Measurements from ENCODE around the gene TMEM187.

The TMEM187 gene

DNA sequence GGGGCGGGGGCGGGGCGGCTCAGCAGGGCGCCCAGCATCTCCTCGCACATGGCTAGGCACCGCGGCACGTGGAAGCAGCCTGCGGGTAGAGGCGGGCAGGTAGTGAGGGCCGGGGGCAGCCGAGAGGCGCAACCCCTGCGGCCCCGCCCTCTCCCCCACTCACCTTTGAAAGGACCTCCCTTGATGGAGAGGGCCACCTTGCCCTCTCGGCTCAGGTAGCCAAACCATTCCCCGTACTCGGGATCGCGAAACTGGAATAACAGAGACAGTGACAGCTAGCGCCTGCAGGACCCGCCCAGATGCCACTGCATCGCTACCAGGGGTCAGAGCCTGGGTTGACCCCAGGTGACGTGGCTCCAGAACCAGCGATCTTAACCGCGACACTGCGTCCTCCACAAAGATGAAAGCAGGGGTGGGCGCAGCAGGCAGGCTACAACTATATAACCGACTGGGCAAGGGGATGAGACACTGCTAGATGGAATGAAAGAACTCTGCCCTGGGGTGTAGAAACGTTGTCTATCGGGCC, 37.2 kb upstream of the TMEM187 start:
- peak; percentile 34 to 73 (median 57) for DNase-seq

GRCh38 chrX:153937056-153937455, 35.5 kb upstream of the TMEM187 start:
- DNase-seq: no peak

- no peak for DNase-seq
Measured at GRCh38 chrX:153938226-153938786, 34.2 kb upstream of the TMEM187 start.

GRCh38 chrX:153939573-153939972, 33.0 kb upstream of the TMEM187 start:
- peak in 1 of 3 experiments; percentile 46 for DNase-seq

DNA sequence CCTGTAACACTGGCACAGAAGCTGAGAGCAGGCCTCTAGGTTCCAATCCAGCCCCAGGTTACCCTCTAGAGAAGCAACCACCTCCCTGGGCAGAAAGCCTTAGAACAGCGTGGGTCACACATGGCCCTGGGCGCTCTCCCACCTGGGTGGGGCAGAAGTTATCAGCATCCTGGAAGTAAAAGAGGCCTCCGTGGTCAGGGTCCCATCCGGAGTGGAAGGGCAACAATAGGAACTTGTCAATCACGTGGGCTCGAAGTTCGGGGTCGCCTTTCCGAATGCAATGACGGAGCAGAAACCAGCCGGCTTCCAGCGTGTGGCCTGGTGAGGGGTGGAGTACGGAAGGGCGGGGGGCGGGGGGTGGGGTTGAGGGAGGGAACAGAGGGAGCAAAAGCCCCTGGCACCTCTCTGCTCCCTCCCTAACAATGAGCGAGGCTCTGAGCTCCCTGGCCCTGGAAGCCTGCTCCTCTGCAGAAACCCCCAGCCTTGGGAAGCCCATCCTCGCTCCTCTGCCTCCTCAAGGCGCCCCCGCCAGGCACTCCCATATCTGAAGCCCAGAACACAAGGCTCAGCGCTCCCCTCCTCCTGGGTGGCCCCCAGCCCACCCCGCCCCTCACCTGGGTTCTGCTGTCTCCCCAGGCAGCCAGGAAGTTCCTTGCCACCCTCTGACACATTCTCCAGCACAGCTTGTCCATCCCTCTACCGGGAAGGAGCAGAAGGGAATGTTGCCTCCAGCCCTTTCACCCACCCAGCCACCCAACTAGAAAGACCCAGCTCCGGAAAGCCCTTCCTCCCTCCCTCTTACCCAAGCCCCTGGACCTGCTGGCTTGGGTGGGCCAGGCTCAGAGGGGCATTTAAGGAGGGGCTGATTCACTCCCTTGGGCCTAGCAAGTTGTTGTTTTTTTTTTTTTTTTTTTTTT, 31.0 kb upstream of the TMEM187 start:
- DNase-seq: no peak

DNA sequence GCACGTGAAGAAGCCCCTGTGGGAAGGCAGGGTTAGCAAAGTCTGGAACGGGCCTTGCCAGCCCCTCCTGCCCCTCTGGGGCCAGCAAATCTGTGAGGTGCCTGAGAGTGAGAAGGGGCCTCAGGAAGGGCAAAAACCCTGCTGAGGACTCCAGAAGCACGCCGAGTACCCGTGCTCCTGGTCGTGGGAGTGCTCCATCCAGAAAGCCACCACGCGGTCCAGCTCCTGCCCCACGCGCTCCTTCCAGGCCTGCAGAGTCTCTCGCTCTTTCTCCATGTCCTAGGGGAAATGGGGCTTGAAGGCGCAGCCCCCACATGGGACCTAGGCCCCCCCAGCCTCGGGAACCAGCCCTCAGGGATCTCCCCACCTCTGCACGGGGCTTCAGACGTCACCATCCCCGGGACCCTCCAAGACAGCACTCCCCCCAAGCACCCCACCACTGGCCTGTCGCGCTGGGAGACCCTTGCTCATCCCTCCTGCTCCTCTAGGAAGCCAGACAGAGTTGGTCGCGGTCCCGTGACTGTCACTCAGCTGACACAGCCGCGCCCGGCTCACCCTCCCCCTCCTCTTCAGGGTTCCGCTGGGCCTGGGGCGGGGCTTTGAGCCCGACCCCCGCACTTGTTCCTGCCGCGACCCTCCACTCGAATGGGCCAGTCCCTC, 28.3 kb upstream of the TMEM187 start, which contains the start of gene RENBP:
TSS of gene RENBP (minus strand) at position 504 of the 660 bp plus-strand sequence. CDS start at position 471, 33 bp downstream.
- peak; percentile 18 to 35 (median 27) for DNase-seq

- DNase-seq: no peak
Measured at GRCh38 chrX:153944800-153945150, 27.8 kb upstream of the TMEM187 start.

DNA sequence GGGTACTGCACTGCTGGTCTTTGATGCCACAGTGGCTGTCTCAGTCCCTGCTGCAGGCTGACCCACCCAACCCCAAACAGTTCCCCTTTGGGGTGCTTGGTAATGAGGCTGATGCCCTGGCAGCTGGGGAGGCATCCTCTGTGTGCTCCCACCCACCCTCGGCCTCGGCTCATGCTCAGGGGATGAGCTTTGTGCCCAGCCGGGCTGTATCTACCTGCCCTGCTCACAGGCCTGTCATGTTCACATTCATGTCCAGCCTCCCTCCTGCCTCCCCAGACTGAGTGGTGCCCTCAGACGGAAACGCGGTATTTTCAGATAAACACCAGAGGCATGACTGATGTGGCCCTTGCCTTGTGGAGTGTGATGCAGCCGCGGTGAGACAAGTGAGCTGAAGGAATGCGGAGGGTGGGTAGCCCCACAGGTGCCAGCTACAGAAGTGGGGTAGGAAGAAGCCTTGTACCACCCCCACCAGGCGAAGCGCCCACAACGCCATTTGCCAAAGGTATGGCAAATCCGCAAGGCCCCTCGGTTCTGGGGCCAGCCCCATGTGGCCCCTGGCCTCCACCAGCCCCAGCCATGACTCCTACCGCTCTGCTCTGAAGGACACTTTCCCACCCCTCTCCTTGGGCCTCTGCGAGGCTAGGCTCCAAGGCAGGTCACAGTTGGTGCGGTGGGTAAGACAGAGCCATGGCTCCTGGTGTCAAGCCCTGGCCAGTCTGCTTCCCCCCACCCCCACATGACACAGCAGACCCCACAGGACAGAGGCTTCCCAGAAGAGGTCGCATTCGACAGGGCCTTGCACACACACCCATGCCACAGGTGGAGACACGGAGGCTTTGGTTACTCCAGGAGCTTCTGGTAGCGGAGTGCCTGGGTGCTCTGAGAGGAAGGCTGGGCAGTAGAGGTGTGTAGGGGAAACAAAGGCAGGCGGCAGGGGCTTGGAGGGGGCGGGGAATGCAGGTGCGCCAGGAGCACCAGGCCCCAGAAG, 26.3 kb upstream of the TMEM187 start:
- DNase-seq: no peak

- peak; percentile 63 to 87 (median 81) for DNase-seq
Measured at GRCh38 chrX:153947009-153947769, 25.4 kb upstream of the TMEM187 start.

DNA sequence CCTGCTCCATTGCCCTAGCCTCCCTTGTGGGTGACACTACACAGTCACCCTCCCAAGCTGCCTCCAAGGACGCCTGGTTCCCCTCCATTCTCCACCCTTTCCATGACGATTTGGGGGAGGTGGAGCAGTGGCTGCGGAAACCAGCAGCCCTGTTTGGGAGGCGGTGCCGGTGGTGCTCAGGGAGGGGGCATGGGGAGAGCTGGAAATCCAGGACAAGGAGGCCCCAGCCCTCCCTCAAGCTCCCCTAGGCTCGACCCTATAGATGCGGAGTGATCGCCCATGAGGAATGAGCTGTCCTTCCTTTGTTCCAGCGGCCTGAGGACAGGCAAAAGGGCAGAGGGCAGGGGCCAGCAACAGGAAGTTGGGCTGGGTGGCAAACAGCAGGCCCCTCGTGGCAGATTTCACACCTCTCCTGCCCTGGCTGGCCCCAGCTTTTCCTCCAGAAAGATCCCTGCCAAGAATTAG, 24.5 kb upstream of the TMEM187 start:
- DNase-seq: no peak

- DNase-seq: no peak
Measured at GRCh38 chrX:153948847-153949805, 23.4 kb upstream of the TMEM187 start.

- DNase-seq: no peak
Measured at GRCh38 chrX:153950127-153950526, 22.4 kb upstream of the TMEM187 start.

GRCh38 chrX:153951683-153952372, 20.7 kb upstream of the TMEM187 start:
- no peak for DNase-seq

- no peak for DNase-seq
Measured at GRCh38 chrX:153952373-153953026, 20.1 kb upstream of the TMEM187 start.

DNA sequence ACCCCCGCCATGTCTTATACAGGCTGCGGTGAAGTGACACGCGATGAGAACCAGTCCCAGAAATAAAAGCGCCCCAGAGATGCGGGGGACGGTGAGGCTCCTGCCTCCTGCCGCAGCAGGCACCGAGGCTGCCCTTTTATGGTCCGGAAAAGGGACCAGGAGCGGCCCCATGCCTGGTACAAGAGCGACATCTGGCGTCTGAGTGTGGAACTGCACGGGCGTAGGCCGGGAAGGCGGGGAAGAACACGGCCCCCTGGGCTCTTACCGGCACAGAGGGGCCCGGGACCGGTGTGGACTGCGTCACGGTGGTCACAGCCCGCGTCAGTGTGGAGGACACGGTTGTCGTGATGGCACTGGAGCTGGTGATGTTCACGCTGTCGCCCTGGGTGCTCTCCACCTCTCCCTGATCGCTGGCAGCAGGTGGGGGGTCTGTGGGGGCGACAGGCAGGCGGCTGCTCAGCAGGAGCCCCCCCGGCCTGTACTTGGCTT, 19.2 kb upstream of the TMEM187 start:
- peak; percentile 48 to 78 (median 71) for DNase-seq

- DNase-seq: no peak
Measured at GRCh38 chrX:153953892-153954557, 18.5 kb upstream of the TMEM187 start.

DNA sequence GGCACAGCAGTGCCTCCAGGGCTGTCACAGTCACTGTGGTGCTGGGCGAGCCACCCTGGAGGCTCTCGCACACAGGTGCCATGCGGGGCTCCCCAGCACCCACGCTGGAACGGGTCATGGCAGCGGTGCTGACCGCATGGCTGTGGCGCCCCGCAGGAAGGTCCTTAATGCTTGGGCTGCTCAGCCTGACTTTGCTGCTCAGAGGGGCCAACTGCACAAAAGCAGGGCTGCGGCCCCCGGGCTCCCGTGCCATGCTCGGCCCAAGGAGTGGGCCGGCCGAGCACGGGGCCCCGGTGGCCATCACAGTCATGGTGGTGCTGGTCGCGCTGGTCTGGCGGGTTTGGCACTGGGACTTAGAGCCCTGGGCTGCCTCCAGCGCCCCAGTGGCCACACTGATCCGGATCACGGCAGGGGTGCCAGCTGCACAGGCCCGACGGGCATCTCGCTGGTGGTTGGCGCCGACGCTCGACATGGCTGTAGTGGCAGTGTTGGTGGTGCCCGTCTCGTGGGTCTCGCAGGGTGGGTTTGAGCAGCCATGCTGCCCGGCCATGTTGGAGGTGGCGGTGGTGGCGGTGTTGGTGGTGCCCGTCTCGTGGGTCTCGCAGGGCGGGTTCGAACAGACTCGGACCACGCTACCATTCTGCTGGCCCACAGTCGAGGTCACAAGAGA, 17.9 kb upstream of the TMEM187 start:
- DNase-seq: no peak
